B cell (primary cell): ENCODE results near the gene PSMD10. TPM values are rescaled to one million over a fixed set of nuclear protein-coding genes. Genes with fewer than 3 reads are reported as not detected.

Source experiments
- ATAC-seq: fragments of 200-7000 bp; cut with Tn5 transposase; one replicate; pipeline ENCODE4 v1.10.0; 2021; ENCODE audit warnings: low read depth, mild to moderate bottlenecking, moderate number of reproducible peaks, moderate library complexity
- CTCF ChIA-PET: fragments of 350-600 bp; sonication (Branson Sonifier 250); formaldehyde crosslinking; loops from one replicate; lab custom pipeline; 2021; ENCODE audit warnings: antibody characterized with exemption, inconsistent platforms; lab: Charles Lee
- POLR2A ChIA-PET: fragments of 350-600 bp; sonication (Branson Sonifier 250); formaldehyde crosslinking; loops from one replicate; lab custom pipeline; 2021; ENCODE audit warnings: antibody characterized with exemption; lab: Charles Lee
- DNase-seq: peaks from one replicate; pipeline ENCODE4 v3.0.0; 2013
- H2AFZ ChIP-seq: 2 replicates; pipeline ENCODE4 v1.6.1; 2012; ENCODE audit warnings: mild to moderate bottlenecking, low read depth, low read length; ENCODE audit not compliant: insufficient read depth, poor library complexity, severe bottlenecking
- H3K27ac ChIP-seq, 2 donors: 1 replicate in 1 of 2; 2 replicates in 1 of 2; pipeline ENCODE4 v1.5.1; 2012 to 2013; ENCODE audit warnings: low read length in 2 of 2, mild to moderate bottlenecking in 2 of 2, moderate library complexity in 1 of 2
- H3K27me3 ChIP-seq, 4 experiments: fragments of 200-600 bp in 1 of 4; sonication (generic) in 1 of 4; replicated peaks in 1 of 4; 1 replicate in 2 of 4; 2 replicates in 2 of 4; pipeline versions ENCODE4 v1.6.1 to v1.7.0; 2013 to 2016; ENCODE audit warnings: low read length in 3 of 4, mild to moderate bottlenecking in 2 of 4, mixed read lengths in 1 of 4, moderate library complexity in 1 of 4; ENCODE audit not compliant: insufficient read depth in 4 of 4, control insufficient read depth in 3 of 4; ENCODE audit errors: control extremely low read depth in 1 of 4
- H3K36me3 ChIP-seq, 2 experiments: replicated peaks in 1 of 2; 1 replicate in 1 of 2; 2 replicates in 1 of 2; pipeline versions ENCODE4 v1.6.1 to v1.7.1; 2013; ENCODE audit warnings: low read length in 1 of 2; ENCODE audit not compliant: insufficient read depth in 2 of 2, control insufficient read depth in 1 of 2; ENCODE audit errors: control extremely low read depth in 1 of 2, extremely low read depth in 1 of 2
- H3K4me1 ChIP-seq, 2 donors: fragments of 200-600 bp in 1 of 2; sonication (generic) in 1 of 2; 1 replicate in 1 of 2; 2 replicates in 1 of 2; pipeline versions ENCODE4 v1.5.1 to v1.6.1; 2013 to 2017; ENCODE audit warnings: low read length in 2 of 2; ENCODE audit not compliant: control insufficient read depth in 2 of 2, insufficient read depth in 2 of 2
- H3K4me2 ChIP-seq: replicated peaks from 2 replicates; pipeline ENCODE3; 2012; ENCODE audit warnings: mild to moderate bottlenecking, low read depth, low read length; ENCODE audit not compliant: poor library complexity, severe bottlenecking
- H3K4me3 ChIP-seq, 5 experiments: fragments of 200-600 bp in 1 of 5; sonication (generic) in 1 of 5; 1 replicate in 3 of 5; 2 replicates in 2 of 5; pipeline versions ENCODE4 v1.5.1 to v1.7.0; 2011 to 2016; ENCODE audit warnings: low read length in 4 of 5, mild to moderate bottlenecking in 4 of 5, low read depth in 2 of 5, control low read depth in 1 of 5, moderate library complexity in 1 of 5; ENCODE audit not compliant: insufficient read depth in 1 of 5; ENCODE audit errors: control extremely low read depth in 1 of 5, extremely low read depth in 1 of 5
- H3K79me2 ChIP-seq: fragments of 200-600 bp; sonication (generic); one replicate; pipeline ENCODE4 v1.6.0; 2016; ENCODE audit warnings: low read length; ENCODE audit not compliant: control insufficient read depth, insufficient read depth
- H3K9ac ChIP-seq: fragments of 200-600 bp; sonication (generic); 2 replicates; pipeline ENCODE4 v1.6.1; 2017; ENCODE audit warnings: mild to moderate bottlenecking, low read length, moderate library complexity
- H3K9me3 ChIP-seq, 3 donors: one replicate each; pipeline versions ENCODE4 v1.6.1 to v1.7.1; 2013; ENCODE audit warnings: low read length in 2 of 3; ENCODE audit not compliant: control insufficient read depth in 2 of 3, insufficient read depth in 1 of 3; ENCODE audit errors: control extremely low read depth in 1 of 3
- H4K20me1 ChIP-seq: 2 replicates; pipeline ENCODE4 v1.6.0; 2012; ENCODE audit warnings: mild to moderate bottlenecking, low read length; ENCODE audit not compliant: insufficient read depth, control insufficient read depth, poor library complexity, severe bottlenecking
- H3K27ac Mint-ChIP-seq: one replicate; pipeline ENCODE4 v1.8.0; 2021; ENCODE audit warnings: mixed read lengths
- H3K27me3 Mint-ChIP-seq: one replicate; pipeline ENCODE4 v1.8.0; 2021; ENCODE audit warnings: mixed read lengths
- H3K4me1 Mint-ChIP-seq: one replicate; pipeline ENCODE4 v1.8.0; 2021; ENCODE audit warnings: mixed read lengths
- H3K4me3 Mint-ChIP-seq: one replicate; pipeline ENCODE4 v1.8.0; 2021; ENCODE audit warnings: mixed read lengths
- H3K9me3 Mint-ChIP-seq: one replicate; pipeline ENCODE4 v1.8.0; 2022; ENCODE audit warnings: mixed read lengths; ENCODE audit not compliant: insufficient read depth
- EZH2 ChIP-seq: IDR thresholded peaks from 2 replicates; pipeline ENCODE4 v1.6.1; 2012; ENCODE audit warnings: borderline replicate concordance, low read depth, mild to moderate bottlenecking, moderate library complexity, low read length; ENCODE audit not compliant: insufficient read depth, poor library complexity, severe bottlenecking
- WGBS: methylation state at CpG from one replicate; pipeline ENCODE4 v1.1.5; 2013; ENCODE audit warnings: missing lambda C conversion rate; ENCODE audit not compliant: insufficient coverage; 5-methylcytosine and 5-hydroxymethylcytosine counted together
- intact Hi-C: fragments of 100-400 bp; cut with micrococcal nuclease; formaldehyde crosslinking; loops from one replicate; pipeline ENCODE4 v1.10.0; 2022
- polyA plus RNA-seq: library from polyadenylated mRNA; depleted of rRNA; stranded (reverse); fragments of >200 nt; gene quantifications from 2 replicates; pipeline ENCODE4 v1.2.3, GENCODE V29; 2012
- total RNA-seq, 2 donors: library from RNA; stranded (reverse); fragments of 120-200 nt in 1 of 2; gene quantifications; 1 replicate in 1 of 2; 2 replicates in 1 of 2; pipeline versions ENCODE4 v1.2.3 to v1.2.4, GENCODE V29; 2013 to 2022
- TF ChIP-seq, protein P1 (sequence below): fragments of 200-600 bp; IDR thresholded peaks from one replicate; pipeline ENCODE4 v1.8.0; 2022; ENCODE audit warnings: antibody characterized with exemption, mild to moderate bottlenecking

Gene PSMD10
- total and polyA plus RNA-seq, 2 donors (not counting 1 experiment from before 2014, with no cell fraction given) = 9.6 to 22.6 TPM

DNA sequence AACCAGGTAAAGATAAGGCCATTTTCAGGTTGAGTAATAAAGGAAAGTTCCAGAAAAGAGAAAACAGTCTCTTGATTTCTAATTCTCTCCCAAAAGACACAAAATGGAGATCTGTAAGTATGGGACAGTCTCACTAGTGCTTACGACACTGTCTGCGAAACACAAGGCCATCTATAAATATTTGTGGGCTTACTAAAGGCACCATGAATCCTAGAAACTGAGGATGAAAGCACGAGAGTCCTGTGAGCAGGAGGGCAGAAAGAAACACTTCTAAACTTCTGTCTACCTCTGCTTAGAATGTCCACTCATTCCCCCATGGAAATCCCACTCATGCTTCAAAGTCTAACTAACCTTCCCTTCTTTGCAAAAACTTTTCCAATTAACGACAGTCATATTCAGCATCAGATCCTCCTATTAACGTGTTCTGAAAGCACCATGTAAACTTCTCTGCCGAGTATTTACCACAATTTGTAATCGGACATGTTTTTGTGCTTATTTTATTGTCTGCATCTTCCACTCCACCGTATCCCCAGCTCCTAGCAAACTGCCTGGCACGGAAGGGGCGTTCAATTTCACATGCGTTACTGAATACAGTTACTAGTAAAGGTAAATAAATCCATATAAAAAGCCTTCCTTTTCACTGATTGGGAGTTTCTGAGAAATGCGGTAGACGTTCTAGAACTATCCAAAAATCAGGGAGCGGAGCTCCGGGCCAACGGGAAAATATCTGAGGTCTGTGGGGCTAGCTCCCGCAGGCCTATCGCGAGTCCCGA is 665 bp downstream of the PSMD10 start:
- CTCF ChIA-PET = no interaction called here
- no peaks in the 10 kb centered on the region for H3K27me3 Mint-ChIP-seq

DNA sequence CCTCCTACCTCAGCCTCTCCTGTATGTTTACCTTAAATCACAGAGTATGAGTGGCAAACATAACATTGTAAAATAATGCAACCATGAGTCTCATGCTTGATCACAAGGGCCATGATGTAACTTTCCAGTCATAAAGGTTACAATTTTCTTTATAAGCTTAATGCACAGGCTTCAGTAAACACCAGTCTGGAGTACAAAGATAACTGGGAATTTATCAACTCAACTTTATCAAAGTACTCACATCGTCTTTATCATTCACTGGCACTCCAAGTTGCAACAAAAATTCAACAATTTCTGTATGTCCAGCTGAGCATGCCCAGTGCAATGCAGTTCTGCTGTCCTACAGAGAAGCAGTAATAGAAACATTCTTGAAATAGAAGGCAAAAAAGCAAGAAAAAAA is 2.8 kb downstream of the PSMD10 start:
- ATAC-seq = no peak
- CTCF ChIA-PET = no interaction called here
- no peak overlapping the region for H3K27ac Mint-ChIP-seq

More for the DNA sequence above, 665 bp downstream of the PSMD10 start:
- Mint-ChIP-seq H3K4me3 (no peak overlapping the region), H3K27ac (no peak overlapping the region), H3K4me1 (peaks cover 5% of the 10 kb centered on the region), H3K9me3 (no peaks in the 10 kb centered on the region)
- Histone ChIP-seq H3K4me3 (peak overlapping the region; percentile 55 to 77 (median 75)), H3K27ac (peak overlapping the region; percentile 83 to 87), H3K27me3 (no peaks in the 10 kb centered on the region), H3K9me3 (no peaks in the 10 kb centered on the region), H3K9ac (peak overlapping the region; percentile 74), H3K4me2 (peak overlapping the region; percentile 79), H2AFZ (peak overlapping the region; percentile 83), H3K4me1 (peaks cover 4 to 8% of the 10 kb centered on the region in 2 donors), H3K79me2 (peaks cover 10% of the 10 kb centered on the region), H3K36me3 (peaks cover 0 to 17% of the 10 kb centered on the region in 2 experiments), H4K20me1 (no peaks in the 10 kb centered on the region)
- DNase-seq = no peak
- TF ChIP-seq, protein P1, sequence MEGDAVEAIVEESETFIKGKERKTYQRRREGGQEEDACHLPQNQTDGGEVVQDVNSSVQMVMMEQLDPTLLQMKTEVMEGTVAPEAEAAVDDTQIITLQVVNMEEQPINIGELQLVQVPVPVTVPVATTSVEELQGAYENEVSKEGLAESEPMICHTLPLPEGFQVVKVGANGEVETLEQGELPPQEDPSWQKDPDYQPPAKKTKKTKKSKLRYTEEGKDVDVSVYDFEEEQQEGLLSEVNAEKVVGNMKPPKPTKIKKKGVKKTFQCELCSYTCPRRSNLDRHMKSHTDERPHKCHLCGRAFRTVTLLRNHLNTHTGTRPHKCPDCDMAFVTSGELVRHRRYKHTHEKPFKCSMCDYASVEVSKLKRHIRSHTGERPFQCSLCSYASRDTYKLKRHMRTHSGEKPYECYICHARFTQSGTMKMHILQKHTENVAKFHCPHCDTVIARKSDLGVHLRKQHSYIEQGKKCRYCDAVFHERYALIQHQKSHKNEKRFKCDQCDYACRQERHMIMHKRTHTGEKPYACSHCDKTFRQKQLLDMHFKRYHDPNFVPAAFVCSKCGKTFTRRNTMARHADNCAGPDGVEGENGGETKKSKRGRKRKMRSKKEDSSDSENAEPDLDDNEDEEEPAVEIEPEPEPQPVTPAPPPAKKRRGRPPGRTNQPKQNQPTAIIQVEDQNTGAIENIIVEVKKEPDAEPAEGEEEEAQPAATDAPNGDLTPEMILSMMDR = no peak
- TF ChIP-seq EZH2 = no peak
- 0% methylated on average over 8 of the region's 20 CpGs for WGBS
- POLR2A ChIA-PET = no interaction called here
- ATAC-seq = no peak
- intact Hi-C loops = loop anchor here (1.0 to 10.0 kb wide), 5 partner anchors 462 to 1912 kb away; partner anchors contain the start of genes PRPS1, RADX, RBM41 and TBC1D8B

More for the DNA sequence above, 2.8 kb downstream of the PSMD10 start:
- H3K4me3 Mint-ChIP-seq = no peak overlapping the region
- Histone ChIP-seq H3K4me1 (peaks cover 4 to 8% of the 10 kb centered on the region in 2 donors), H2AFZ (no peak overlapping the region), H3K9me3 (no peaks in the 10 kb centered on the region), H4K20me1 (no peaks in the 10 kb centered on the region), H3K27ac (no peak overlapping the region), H3K36me3 (peaks cover 0 to 26% of the 10 kb centered on the region in 2 experiments), H3K27me3 (no peaks in the 10 kb centered on the region), H3K79me2 (peaks cover 10% of the 10 kb centered on the region), H3K4me3 (no peak overlapping the region), H3K9ac (no peak overlapping the region), H3K4me2 (no peak overlapping the region)
- peaks cover 5% of the 10 kb centered on the region for H3K4me1 Mint-ChIP-seq
- intact Hi-C loops = no loop called here
- POLR2A ChIA-PET = no interaction called here
- H3K27me3 Mint-ChIP-seq = no peaks in the 10 kb centered on the region
- no peak for DNase-seq
- no peaks in the 10 kb centered on the region for H3K9me3 Mint-ChIP-seq
- TF ChIP-seq EZH2 = no peak
- TF ChIP-seq, protein P1 = no peak
- no CpG with 5 or more reads among the region's 1 CpG for WGBS
